Thyroid gland (tissue), 4 donors: ENCODE results near the gene AK6.

Experiments
- CTCF ChIP-seq, 6 experiments: fragments of 200-600 bp in 3 of 6; fragments of 450-650 bp in 3 of 6; sonication (generic) in 3 of 6; IDR thresholded peaks; one replicate each; pipeline ENCODE4 v1.5.1; 2016 to 2019; ENCODE audit warnings: antibody characterized with exemption in 6 of 6, mild to moderate bottlenecking in 2 of 6, inconsistent platforms in 1 of 6, moderate library complexity in 1 of 6
- POLR2A ChIP-seq, 2 donors: fragments of 450-650 bp; IDR thresholded peaks; one replicate each; pipeline ENCODE4 v1.6.1; 2017; ENCODE audit warnings: antibody characterized with exemption in 2 of 2, mild to moderate bottlenecking in 2 of 2, moderate library complexity in 1 of 2

DNA sequence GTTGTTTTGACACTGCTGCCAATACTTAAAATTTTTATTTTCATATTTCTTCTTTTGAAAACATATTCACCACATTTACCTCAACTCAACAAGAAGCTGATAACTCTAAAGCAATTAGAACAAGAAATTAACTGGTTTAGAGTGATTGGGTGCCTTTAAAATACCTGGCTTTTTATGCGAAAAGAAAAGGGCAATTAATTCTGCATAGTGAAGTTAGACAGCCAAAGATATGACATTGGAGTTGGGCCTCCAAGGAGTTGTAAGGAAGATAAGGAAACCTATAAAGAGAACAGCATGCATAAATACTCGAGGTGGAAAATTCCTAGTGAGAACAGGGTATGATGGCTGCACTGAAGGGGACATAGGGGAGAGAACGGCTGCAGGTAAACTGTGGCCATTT is 9.6 kb downstream of the AK6 start:
- no peak for TF ChIP-seq CTCF (IDR thresholded peaks at IDR 0.05)
- no peak for TF ChIP-seq POLR2A (IDR thresholded peaks at IDR 0.05)
